T follicular helper cell (primary cell): ENCODE results near the gene SPA17.

Source experiments
- DNase-seq: peaks from one replicate; pipeline ENCODE4 v3.0.0-alpha.2; 2020; ENCODE audit warnings: low read depth
- total RNA-seq, 2 experiments: gene quantifications; one replicate each; lab custom pipeline; 2026; lab: John Stamatoyannopoulos, UW

The SPA17 gene
- 0.60 to 0.74 reads per million in 2 experiments for total RNA-seq

GRCh38 chr11:124673333-124674167, at the start of gene SPA17, which contains the start of gene SIAE:
TSS of gene SPA17 (plus strand) at chr11:124673904. CDS start at chr11:124675265, 1,361 bp downstream.
TSS of gene SIAE (minus strand) at chr11:124673739. CDS start at chr11:124673708, 31 bp downstream.
- peak; percentile 73 for DNase-seq

GRCh38 chr11:124625504-124626168, 48.1 kb upstream of the SPA17 start:
- no peak for DNase-seq

GRCh38 chr11:124627546-124627945, 46.2 kb upstream of the SPA17 start:
- no peak for DNase-seq

GRCh38 chr11:124629961-124630360, 43.7 kb upstream of the SPA17 start:
- no peak for DNase-seq

GRCh38 chr11:124633355-124633754, 40.3 kb upstream of the SPA17 start:
- no peak for DNase-seq

GRCh38 chr11:124635932-124636331, 37.8 kb upstream of the SPA17 start:
- no peak for DNase-seq

- DNase-seq, result no peak
Measured at GRCh38 chr11:124638500-124638899, 35.2 kb upstream of the SPA17 start.

- DNase-seq, result no peak
Measured at GRCh38 chr11:124639186-124639585, 34.5 kb upstream of the SPA17 start.

GRCh38 chr11:124640666-124641065, 33.0 kb upstream of the SPA17 start:
- no peak for DNase-seq

GRCh38 chr11:124642628-124643027, 31.1 kb upstream of the SPA17 start:
- no peak for DNase-seq

- DNase-seq, result no peak
Measured at GRCh38 chr11:124643042-124643604, 30.6 kb upstream of the SPA17 start.

- no peak for DNase-seq
Measured at GRCh38 chr11:124643605-124644425, 29.9 kb upstream of the SPA17 start.

- DNase-seq, result no peak
Measured at GRCh38 chr11:124644426-124645280, 29.1 kb upstream of the SPA17 start.

- DNase-seq, result no peak
Measured at GRCh38 chr11:124646148-124646547, 27.6 kb upstream of the SPA17 start.

GRCh38 chr11:124648610-124649009, 25.1 kb upstream of the SPA17 start:
- no peak for DNase-seq

- no peak for DNase-seq
Measured at GRCh38 chr11:124656774-124657630, 16.7 kb upstream of the SPA17 start.

GRCh38 chr11:124657904-124658303, 15.8 kb upstream of the SPA17 start:
- DNase-seq, result no peak

GRCh38 chr11:124658501-124658900, 15.2 kb upstream of the SPA17 start:
- no peak for DNase-seq

- DNase-seq, result no peak
Measured at GRCh38 chr11:124658986-124659385, 14.7 kb upstream of the SPA17 start.

- DNase-seq, result no peak
Measured at GRCh38 chr11:124661553-124661952, 12.2 kb upstream of the SPA17 start.
